Activated CD8-positive, alpha-beta memory T cell treated with anti-CD3 and anti-CD28 coated beads, Interleukin-2, amount 10 ng/mL, durations not matched to agents 7 days and 5 days (primary cell): ENCODE data around the gene CADPS2. TPM values are rescaled to one million over a fixed set of nuclear protein-coding genes. Genes with fewer than 3 reads are reported as not detected.

Experiments
- ATAC-seq: fragments of 150-1000 bp; cut with Tn5 transposase; one replicate; pipeline ENCODE4 v1.10.0; 2021; ENCODE audit warnings: moderate library complexity
- CTCF ChIA-PET: fragments of 350-600 bp; sonication (Branson Sonifier 250); formaldehyde crosslinking; loops from one replicate; lab custom pipeline; 2021; ENCODE audit warnings: antibody characterized with exemption; lab: Charles Lee
- DNase-seq: peaks from one replicate; pipeline ENCODE4 v3.0.0-alpha.2; 2020
- H3K27ac Mint-ChIP-seq: one replicate; pipeline ENCODE4 v1.8.0; 2021; ENCODE audit warnings: mild to moderate bottlenecking, mixed read lengths
- H3K27me3 Mint-ChIP-seq: one replicate; pipeline ENCODE4 v1.8.0; 2021; ENCODE audit warnings: mixed read lengths
- H3K36me3 Mint-ChIP-seq: one replicate; pipeline ENCODE4 v1.8.0; 2021; ENCODE audit warnings: mild to moderate bottlenecking, mixed read lengths
- H3K4me1 Mint-ChIP-seq: one replicate; pipeline ENCODE4 v1.8.0; 2021; ENCODE audit warnings: mixed read lengths
- H3K4me3 Mint-ChIP-seq: one replicate; pipeline ENCODE4 v1.8.0; 2021; ENCODE audit warnings: mild to moderate bottlenecking, moderate library complexity, mixed read lengths
- H3K9me3 Mint-ChIP-seq: one replicate; pipeline ENCODE4 v1.8.0; 2022; ENCODE audit warnings: low read depth, mixed read lengths
- total RNA-seq, 2 experiments: library from RNA; stranded (reverse); gene quantifications; one replicate each; pipeline ENCODE4 v1.2.3, GENCODE V29; 2021

Gene CADPS2
- total RNA-seq, 2 experiments from 2014 or later = not detected

DNA sequence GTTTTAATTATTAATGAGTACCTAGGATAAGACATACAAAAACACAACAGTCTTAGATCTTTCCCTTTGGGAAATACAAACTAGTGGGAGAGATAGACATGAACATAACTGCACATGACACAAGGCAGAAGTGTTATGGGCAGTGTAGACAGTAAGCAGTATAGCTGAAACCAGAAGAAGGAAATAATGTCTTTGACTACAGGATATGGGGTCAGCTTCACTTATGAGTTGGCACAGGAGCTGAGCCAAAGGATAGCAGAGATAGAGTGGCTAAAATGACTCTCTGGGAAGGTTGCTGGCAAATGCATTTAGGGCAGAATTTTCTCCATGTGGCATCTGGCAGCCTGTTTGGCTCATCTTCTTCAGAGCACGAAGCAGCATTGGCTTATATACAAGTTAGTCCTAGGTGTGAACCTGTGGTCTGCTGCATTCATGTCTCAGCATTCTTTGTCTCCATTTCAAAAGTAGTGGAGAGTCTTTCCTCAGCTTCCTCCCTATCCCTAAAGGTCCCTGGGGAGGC lies 521.4 kb downstream of the CADPS2 start:
- Mint-ChIP-seq H3K27me3 (no peaks in the 10 kb centered on the region), H3K4me3 (no peak overlapping the region), H3K9me3 (no peaks in the 10 kb centered on the region), H3K27ac (no peak overlapping the region), H3K36me3 (no peaks in the 10 kb centered on the region), H3K4me1 (no peaks in the 10 kb centered on the region)
- ATAC-seq (no peak), DNase-seq (no peak)
- CTCF ChIA-PET = no interaction called here

DNA sequence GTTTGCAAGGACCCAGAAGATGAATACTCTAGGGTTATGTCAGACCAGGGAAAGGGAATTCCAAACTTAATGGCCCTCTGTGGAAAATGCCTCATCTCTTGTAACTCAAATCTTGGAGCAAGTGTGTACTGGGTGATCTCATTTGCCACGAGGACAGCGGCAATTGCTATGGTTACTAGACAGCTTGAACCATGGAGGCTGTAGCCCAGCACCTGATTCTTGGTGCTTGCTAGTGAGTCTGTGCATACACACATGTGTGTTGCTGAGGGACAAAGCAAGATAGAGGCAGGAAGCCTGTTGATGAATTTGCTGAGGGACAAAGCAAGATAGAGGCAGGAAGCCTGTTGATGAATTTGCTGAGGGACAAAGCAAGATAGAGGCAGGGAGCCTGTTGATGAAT lies 523.1 kb downstream of the CADPS2 start:
- CTCF ChIA-PET = no interaction called here
- DNase-seq = no peak
- no peak for ATAC-seq
- H3K27me3 Mint-ChIP-seq = no peaks in the 10 kb centered on the region
- no peaks in the 10 kb centered on the region for H3K4me1 Mint-ChIP-seq
- H3K4me3 Mint-ChIP-seq = no peak overlapping the region
- no peaks in the 10 kb centered on the region for H3K9me3 Mint-ChIP-seq
- H3K27ac Mint-ChIP-seq = no peak overlapping the region
- no peaks in the 10 kb centered on the region for H3K36me3 Mint-ChIP-seq

DNA sequence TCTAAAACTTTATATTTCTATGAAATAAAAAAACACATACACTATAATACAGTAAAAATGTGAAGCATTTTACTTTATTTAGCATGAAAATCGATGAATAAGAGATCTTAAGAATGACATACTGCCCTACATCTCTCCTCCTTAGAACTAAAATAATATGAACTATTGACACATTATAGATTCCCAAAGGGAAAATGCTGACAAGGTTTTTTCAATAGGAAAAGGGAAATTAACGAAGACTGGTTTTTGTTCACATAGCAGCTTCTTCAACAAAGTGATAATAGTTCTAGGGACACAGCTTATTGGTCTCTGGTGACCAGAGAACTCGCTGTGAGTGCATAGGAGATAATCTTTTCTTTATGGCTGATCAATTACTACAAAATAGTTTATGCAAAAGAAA lies 523.8 kb downstream of the CADPS2 start:
- CTCF ChIA-PET = no interaction called here
- Mint-ChIP-seq H3K4me3 (no peak overlapping the region), H3K36me3 (no peaks in the 10 kb centered on the region), H3K27ac (no peak overlapping the region), H3K4me1 (no peaks in the 10 kb centered on the region), H3K9me3 (no peaks in the 10 kb centered on the region), H3K27me3 (no peaks in the 10 kb centered on the region)
- DNase-seq = no peak
- ATAC-seq = no peak

GRCh38 chr7:122354656-122355055 lies 531.6 kb downstream of the CADPS2 start:
- H3K4me1 Mint-ChIP-seq = no peaks in the 10 kb centered on the region
- no peak overlapping the region for H3K4me3 Mint-ChIP-seq
- ATAC-seq = no peak
- DNase-seq = no peak
- CTCF ChIA-PET = no interaction called here
- no peak overlapping the region for H3K27ac Mint-ChIP-seq
- no peaks in the 10 kb centered on the region for H3K36me3 Mint-ChIP-seq
- H3K9me3 Mint-ChIP-seq = no peaks in the 10 kb centered on the region
- H3K27me3 Mint-ChIP-seq = no peaks in the 10 kb centered on the region

DNA sequence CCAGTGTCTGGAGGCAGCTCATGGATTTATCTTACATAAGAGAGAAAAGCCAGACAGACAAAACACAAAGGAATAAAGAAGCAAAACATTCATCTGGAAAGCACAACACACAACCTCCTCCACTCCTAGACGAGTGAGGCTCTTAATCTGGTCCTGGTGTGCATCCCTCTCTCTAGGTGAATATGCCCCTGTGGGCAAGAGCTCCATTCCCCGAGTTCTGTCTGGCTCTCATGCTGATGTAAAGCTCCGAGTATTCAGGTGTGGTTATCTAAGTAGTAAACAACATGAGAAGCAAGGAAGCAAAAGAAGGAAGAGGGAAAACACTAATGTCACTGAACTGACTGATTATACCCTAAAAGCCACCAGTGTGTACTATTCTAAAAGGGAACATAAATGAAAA lies 533.8 kb downstream of the CADPS2 start:
- H3K4me1 Mint-ChIP-seq = no peaks in the 10 kb centered on the region
- H3K36me3 Mint-ChIP-seq = no peaks in the 10 kb centered on the region
- no peak overlapping the region for H3K4me3 Mint-ChIP-seq
- DNase-seq (no peak), ATAC-seq (no peak)
- no peaks in the 10 kb centered on the region for H3K27me3 Mint-ChIP-seq
- H3K9me3 Mint-ChIP-seq = no peaks in the 10 kb centered on the region
- no peak overlapping the region for H3K27ac Mint-ChIP-seq
- CTCF ChIA-PET = no interaction called here

- Mint-ChIP-seq H3K9me3 (no peaks in the 10 kb centered on the region), H3K27me3 (no peaks in the 10 kb centered on the region), H3K27ac (no peak overlapping the region), H3K4me3 (no peak overlapping the region), H3K4me1 (no peaks in the 10 kb centered on the region), H3K36me3 (no peaks in the 10 kb centered on the region)
- DNase-seq (no peak), ATAC-seq (no peak)
- CTCF ChIA-PET = no interaction called here
These were observed 535.6 kb downstream of the CADPS2 start for GRCh38 chr7:122350701-122351100.

DNA sequence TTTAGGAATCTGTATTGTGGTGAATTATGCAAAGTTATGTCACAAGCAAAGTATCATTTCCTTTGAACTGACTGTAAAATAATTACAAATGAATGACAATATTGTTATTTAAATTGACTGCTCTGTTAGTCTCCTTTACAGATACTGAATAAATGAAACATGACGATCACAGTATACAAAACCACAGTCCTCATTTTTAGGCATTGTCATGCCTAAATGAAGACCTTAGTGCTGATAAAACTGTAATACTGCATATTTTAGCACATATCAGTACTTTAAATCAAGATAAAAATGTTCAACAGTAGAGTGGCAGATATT lies 542.0 kb downstream of the CADPS2 start:
- Mint-ChIP-seq H3K27ac (no peak overlapping the region), H3K4me3 (no peak overlapping the region), H3K27me3 (no peaks in the 10 kb centered on the region), H3K9me3 (peaks cover 4% of the 10 kb centered on the region), H3K36me3 (no peaks in the 10 kb centered on the region), H3K4me1 (no peaks in the 10 kb centered on the region)
- CTCF ChIA-PET = no interaction called here
- DNase-seq (no peak), ATAC-seq (no peak)

DNA sequence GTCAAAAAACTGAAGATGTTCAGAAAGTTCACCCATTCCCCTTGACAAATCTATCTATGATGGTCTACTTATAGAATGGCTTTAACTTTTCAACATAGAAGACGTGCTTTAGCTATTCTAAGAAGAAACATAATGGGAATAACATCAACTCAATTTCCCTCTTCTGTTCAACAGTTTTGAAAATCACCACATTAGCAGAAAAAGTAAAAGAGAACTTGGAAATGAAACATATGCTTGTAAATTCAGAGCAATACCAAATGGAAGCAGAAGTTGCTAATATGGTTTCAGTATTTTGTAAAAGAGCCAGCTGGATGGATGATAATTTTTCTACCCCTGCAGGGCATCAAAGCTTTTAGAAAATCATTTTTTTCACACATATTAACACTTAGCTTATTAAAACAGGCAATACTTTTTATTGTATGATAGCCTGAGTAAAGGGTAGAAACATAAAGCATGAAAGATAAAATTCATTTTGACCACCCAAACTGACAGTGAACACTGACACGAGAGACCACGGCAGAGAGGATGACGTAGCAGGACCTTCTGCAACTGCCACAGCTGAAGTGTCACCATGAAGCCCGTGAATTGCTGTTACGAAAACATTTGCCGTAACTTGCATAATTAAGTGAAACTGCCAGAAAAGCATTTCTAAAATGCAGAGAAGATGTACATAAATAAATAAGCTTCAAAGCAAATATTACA lies 542.5 kb downstream of the CADPS2 start:
- Mint-ChIP-seq H3K4me1 (no peaks in the 10 kb centered on the region), H3K36me3 (no peaks in the 10 kb centered on the region), H3K27ac (no peak overlapping the region), H3K4me3 (no peak overlapping the region), H3K9me3 (peaks cover 4% of the 10 kb centered on the region), H3K27me3 (no peaks in the 10 kb centered on the region)
- ATAC-seq (no peak), DNase-seq (no peak)
- CTCF ChIA-PET = no interaction called here

GRCh38 chr7:122340427-122340826 lies 545.8 kb downstream of the CADPS2 start:
- DNase-seq (no peak), ATAC-seq (no peak)
- Mint-ChIP-seq H3K36me3 (no peaks in the 10 kb centered on the region), H3K27me3 (no peaks in the 10 kb centered on the region), H3K9me3 (peaks cover 4% of the 10 kb centered on the region), H3K4me3 (no peak overlapping the region), H3K27ac (no peak overlapping the region), H3K4me1 (no peaks in the 10 kb centered on the region)
- CTCF ChIA-PET = no interaction called here

DNA sequence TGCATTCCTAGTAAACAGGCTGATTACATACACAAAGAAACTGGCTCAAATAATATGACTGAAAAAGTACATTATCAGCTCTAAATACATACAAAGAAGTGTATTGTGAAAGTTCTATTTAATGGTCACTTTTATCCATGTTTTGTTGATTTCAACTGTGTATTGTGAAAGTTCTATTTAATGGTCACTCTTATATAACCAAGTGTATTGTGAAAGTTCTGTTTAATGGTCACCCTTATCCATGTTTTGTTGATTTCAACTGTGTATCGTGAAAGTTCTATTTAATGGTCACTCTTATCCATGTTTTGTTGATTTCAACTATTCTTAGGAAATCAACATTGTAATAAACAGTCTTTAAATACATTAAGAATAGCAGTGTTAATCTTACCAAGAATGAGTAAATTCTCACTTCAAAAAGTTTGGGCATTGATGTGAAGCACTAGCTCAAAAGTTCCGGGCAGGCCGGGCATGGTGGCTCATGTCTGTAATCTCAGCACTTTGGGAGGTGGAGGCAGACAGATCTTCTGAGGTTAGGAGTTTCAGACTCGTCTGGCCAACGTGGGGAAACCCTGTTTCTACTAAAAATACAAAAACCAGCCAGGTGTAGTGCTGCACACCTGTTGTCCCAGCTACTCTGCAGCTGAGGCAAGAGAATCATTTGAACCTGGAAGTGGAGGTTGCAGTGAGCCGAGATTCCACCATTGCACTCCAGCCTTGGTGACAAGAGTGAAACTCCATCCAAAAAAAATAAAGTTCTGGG lies 546.9 kb downstream of the CADPS2 start:
- Mint-ChIP-seq H3K27ac (no peak overlapping the region), H3K9me3 (peaks cover 4% of the 10 kb centered on the region), H3K4me3 (no peak overlapping the region), H3K27me3 (no peaks in the 10 kb centered on the region), H3K36me3 (no peaks in the 10 kb centered on the region), H3K4me1 (no peaks in the 10 kb centered on the region)
- no peak for ATAC-seq
- CTCF ChIA-PET = no interaction called here
- DNase-seq = no peak

DNA sequence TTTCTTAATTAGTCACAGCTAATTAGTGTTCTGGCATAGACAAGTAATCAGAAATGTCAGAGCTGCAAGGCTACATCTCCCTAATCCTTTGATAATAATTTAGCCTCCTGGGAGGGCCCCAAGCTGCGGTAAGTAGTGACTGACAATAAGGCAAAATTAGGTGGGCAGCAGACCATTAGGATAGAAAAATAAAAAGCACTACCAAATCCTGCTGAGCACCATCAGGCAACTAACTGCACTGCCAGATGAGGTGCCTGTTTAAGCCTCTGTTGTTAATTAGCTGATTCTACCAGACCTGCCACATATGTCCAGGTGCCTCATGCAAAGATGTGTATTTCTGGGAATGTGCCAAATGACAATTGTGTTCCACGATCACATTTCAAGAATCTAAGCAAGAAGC lies 549.2 kb downstream of the CADPS2 start:
- DNase-seq (no peak), ATAC-seq (no peak)
- Mint-ChIP-seq H3K9me3 (peaks cover 4% of the 10 kb centered on the region), H3K27ac (no peak overlapping the region), H3K4me3 (no peak overlapping the region), H3K27me3 (no peaks in the 10 kb centered on the region), H3K4me1 (no peaks in the 10 kb centered on the region), H3K36me3 (no peaks in the 10 kb centered on the region)
- CTCF ChIA-PET = no interaction called here

- DNase-seq (no peak), ATAC-seq (no peak)
- Mint-ChIP-seq H3K9me3 (no peaks in the 10 kb centered on the region), H3K27ac (no peak overlapping the region), H3K4me1 (no peaks in the 10 kb centered on the region), H3K36me3 (no peaks in the 10 kb centered on the region), H3K27me3 (no peaks in the 10 kb centered on the region), H3K4me3 (no peak overlapping the region)
- CTCF ChIA-PET = no interaction called here
These were observed 557.0 kb downstream of the CADPS2 start for GRCh38 chr7:122329145-122329802.

- Mint-ChIP-seq H3K4me1 (no peaks in the 10 kb centered on the region), H3K27ac (no peak overlapping the region), H3K36me3 (no peaks in the 10 kb centered on the region), H3K27me3 (no peaks in the 10 kb centered on the region), H3K4me3 (no peak overlapping the region), H3K9me3 (no peaks in the 10 kb centered on the region)
- no peak for DNase-seq
- no peak for ATAC-seq
- CTCF ChIA-PET = no interaction called here
These were observed 558.3 kb downstream of the CADPS2 start for GRCh38 chr7:122327969-122328368.
